Lung (tissue), 12 donors: ENCODE results near the gene RSU1. TPM values are rescaled to one million over a fixed set of nuclear protein-coding genes. Genes with fewer than 3 reads are reported as not detected.

ENCODE experiments used
- ATAC-seq: fragments of 200-7000 bp; cut with Tn5 transposase; one replicate; pipeline ENCODE4 v1.9.1; 2020; ENCODE audit warnings: moderate number of reproducible peaks; ENCODE audit not compliant: insufficient read depth, low FRiP score
- DNase-seq, 3 donors: peaks; one replicate each; pipeline ENCODE4 v3.0.0-alpha.2; 2013 to 2017
- H3K27ac ChIP-seq, 2 donors: one replicate each; pipeline ENCODE4 v1.5.1; 2013; ENCODE audit warnings: mild to moderate bottlenecking in 2 of 2, moderate library complexity in 2 of 2, control low read depth in 1 of 2, inconsistent platforms in 1 of 2, low read depth in 1 of 2, low read length in 1 of 2
- H3K27me3 ChIP-seq, 3 donors: one replicate each; pipeline ENCODE4 v1.5.1; 2013; ENCODE audit warnings: low read length in 2 of 3; ENCODE audit not compliant: control insufficient read depth in 3 of 3, insufficient read depth in 3 of 3
- H3K36me3 ChIP-seq, 4 donors: one replicate each; pipeline ENCODE4 v1.5.1; 2013; ENCODE audit warnings: low read length in 4 of 4, mild to moderate bottlenecking in 1 of 4, moderate library complexity in 1 of 4; ENCODE audit not compliant: control insufficient read depth in 4 of 4, insufficient read depth in 4 of 4
- H3K4me1 ChIP-seq, 5 donors: one replicate each; pipeline ENCODE4 v1.5.1; 2013; ENCODE audit warnings: low read length in 5 of 5, mild to moderate bottlenecking in 2 of 5, moderate library complexity in 1 of 5; ENCODE audit not compliant: control insufficient read depth in 5 of 5, insufficient read depth in 5 of 5
- H3K4me3 ChIP-seq: one replicate; pipeline ENCODE4 v1.5.1; 2013; ENCODE audit warnings: mild to moderate bottlenecking, control low read depth, moderate library complexity
- H3K9ac ChIP-seq, 2 donors: one replicate each; pipeline ENCODE4 v1.5.1; 2013; ENCODE audit warnings: low read length in 2 of 2, control low read depth in 1 of 2; ENCODE audit not compliant: insufficient read depth in 1 of 2
- H3K9me3 ChIP-seq, 4 donors: one replicate each; pipeline ENCODE4 v1.5.1; 2013; ENCODE audit warnings: low read length in 3 of 4, mild to moderate bottlenecking in 1 of 4, moderate library complexity in 1 of 4; ENCODE audit not compliant: control insufficient read depth in 4 of 4, insufficient read depth in 3 of 4
- WGBS, 2 donors: extraction: QIAGEN DNeasy Blood & Tissue Kit; methylation state at CpG; one replicate each; pipeline ENCODE4 v1.1.7; 2013; 5-methylcytosine and 5-hydroxymethylcytosine counted together
- polyA plus RNA-seq, 2 donors: library from polyadenylated mRNA; stranded (reverse); fragments of 200-250 nt; gene quantifications; one replicate each; pipeline ENCODE4 v1.2.1, GENCODE V29; 2013
- total RNA-seq, 2 donors: library from RNA; depleted of rRNA in 1 of 2; stranded (reverse); fragments of >200 nt in 1 of 2; gene quantifications; one replicate each; pipeline ENCODE4 v1.2.1, GENCODE V29; 2014 to 2021
- TF ChIP-seq, protein P1 (sequence below): IDR thresholded peaks from 2 replicates; pipeline ENCODE4 v1.5.1; 2012; ENCODE audit warnings: mild to moderate bottlenecking; ENCODE audit errors: control extremely low read depth, extremely low read depth
- donor health status: control.
- donor health status: control.
- donor health status: Bipolar disorder and iron deficiency.
- donor health status: healthy.
- donor health status: DM: yes; HTN: yes; CAD: no.

RSU1 gene
- total and polyA plus RNA-seq, 4 donors, result 36.0 to 81.5 (median 57.9) TPM

DNA sequence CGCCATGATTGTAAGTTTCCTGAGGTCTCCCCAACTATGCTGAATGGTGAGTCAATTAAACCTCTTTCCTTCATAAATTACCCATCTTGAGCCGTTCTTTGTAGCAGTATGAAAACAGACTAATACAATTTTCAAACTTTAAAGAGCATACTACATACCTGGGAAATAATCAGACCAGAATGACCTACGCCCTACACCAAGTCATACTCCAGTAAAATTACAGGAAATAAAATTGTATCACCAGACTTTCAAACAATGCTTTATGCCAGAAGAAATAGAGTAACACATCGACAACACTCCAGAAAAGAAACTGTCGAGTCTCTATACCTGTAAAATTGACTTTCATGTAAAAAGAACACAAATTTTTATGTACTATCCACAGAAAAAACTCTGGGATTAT is 18.7 kb downstream of the RSU1 start:
- H3K4me1 ChIP-seq, result peaks cover 0 to 16% (median 0%) of the 10 kb centered on the region in 5 donors
- no peaks in the 10 kb centered on the region for H3K27me3 ChIP-seq
- TF ChIP-seq, protein P1, sequence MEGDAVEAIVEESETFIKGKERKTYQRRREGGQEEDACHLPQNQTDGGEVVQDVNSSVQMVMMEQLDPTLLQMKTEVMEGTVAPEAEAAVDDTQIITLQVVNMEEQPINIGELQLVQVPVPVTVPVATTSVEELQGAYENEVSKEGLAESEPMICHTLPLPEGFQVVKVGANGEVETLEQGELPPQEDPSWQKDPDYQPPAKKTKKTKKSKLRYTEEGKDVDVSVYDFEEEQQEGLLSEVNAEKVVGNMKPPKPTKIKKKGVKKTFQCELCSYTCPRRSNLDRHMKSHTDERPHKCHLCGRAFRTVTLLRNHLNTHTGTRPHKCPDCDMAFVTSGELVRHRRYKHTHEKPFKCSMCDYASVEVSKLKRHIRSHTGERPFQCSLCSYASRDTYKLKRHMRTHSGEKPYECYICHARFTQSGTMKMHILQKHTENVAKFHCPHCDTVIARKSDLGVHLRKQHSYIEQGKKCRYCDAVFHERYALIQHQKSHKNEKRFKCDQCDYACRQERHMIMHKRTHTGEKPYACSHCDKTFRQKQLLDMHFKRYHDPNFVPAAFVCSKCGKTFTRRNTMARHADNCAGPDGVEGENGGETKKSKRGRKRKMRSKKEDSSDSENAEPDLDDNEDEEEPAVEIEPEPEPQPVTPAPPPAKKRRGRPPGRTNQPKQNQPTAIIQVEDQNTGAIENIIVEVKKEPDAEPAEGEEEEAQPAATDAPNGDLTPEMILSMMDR, result no peak
- H3K36me3 ChIP-seq, result peaks cover 0 to 3% (median 0%) of the 10 kb centered on the region in 4 donors
- ATAC-seq (no peak), DNase-seq (no peak)
- H3K9me3 ChIP-seq, result no peaks in the 10 kb centered on the region
- H3K9ac ChIP-seq, result no peak overlapping the region
- H3K4me3 ChIP-seq, result no peak overlapping the region
- no peak overlapping the region for H3K27ac ChIP-seq
- WGBS, 2 donors, result 95 to 98% methylated on average over 5 of the region's 5 CpGs

DNA sequence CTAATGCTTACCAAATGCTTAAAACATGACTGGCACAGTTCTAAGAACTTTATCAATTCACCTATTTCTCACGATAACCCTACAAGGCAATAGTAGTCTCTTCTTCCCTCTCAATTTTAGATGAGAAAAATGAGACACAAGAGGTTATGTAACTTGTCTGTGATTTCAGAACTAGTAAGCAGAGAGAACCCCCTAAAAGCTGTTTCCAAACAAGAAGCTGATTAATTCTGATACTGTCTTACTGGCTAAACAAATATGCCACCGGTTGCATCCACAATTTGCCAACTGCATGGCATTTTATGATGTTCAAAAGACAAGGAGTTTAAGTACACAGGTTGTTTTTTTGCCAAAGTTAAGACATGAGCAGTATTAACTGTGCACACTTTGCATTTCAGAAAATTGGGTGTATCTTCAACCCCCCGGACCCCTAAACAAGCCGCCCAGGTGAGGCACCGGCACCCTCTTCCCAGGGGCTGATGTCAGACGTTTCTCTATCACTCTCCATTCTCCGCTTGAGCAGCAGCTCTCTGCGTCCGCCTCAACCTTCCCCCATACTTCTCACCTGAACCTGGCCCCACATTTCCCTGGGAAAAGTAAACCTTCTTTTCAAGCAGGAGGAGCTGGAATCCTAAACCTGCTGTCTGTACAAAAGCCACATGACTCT is 21.7 kb downstream of the RSU1 start:
- TF ChIP-seq, protein P1, result no peak
- DNase-seq, result no peak
- WGBS, 2 donors, result 93 to 98% methylated on average over 9 of the region's 9 CpGs

DNA sequence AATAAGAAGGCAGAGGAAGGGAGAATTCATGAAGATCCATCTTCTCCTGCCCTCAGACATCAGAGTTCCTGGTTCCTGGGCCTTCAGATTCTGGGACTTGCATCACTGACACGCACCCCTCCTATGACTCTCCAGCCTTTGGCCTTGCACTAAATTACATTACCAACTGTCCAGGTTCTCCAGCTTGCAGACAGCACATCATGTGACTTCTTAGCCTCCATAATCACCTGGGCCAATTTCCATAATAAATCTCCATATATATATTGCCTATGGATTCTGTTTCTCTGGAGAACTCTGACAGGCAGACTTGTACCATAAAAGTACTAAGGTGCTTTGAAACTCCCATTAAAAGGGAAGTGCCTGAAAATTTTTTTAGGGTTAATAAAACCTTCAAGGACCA is 23.2 kb downstream of the RSU1 start:
- Histone ChIP-seq H3K27me3 (no peaks in the 10 kb centered on the region), H3K9me3 (no peaks in the 10 kb centered on the region), H3K4me3 (no peak overlapping the region), H3K9ac (no peak overlapping the region), H3K36me3 (peaks cover 0 to 3% (median 0%) of the 10 kb centered on the region in 4 donors), H3K27ac (no peak overlapping the region), H3K4me1 (peaks cover 0 to 10% (median 0%) of the 10 kb centered on the region in 5 donors)
- ATAC-seq, result no peak
- WGBS, 2 donors, result 98 to 100% methylated on average over 1 of the region's 1 CpG
- TF ChIP-seq, protein P1, result no peak
- DNase-seq, result no peak

More for the DNA sequence above, 21.7 kb downstream of the RSU1 start:
- no peak overlapping the region for H3K27ac ChIP-seq
- no peaks in the 10 kb centered on the region for H3K27me3 ChIP-seq
- H3K4me1 ChIP-seq, result peaks cover 0 to 13% (median 0%) of the 10 kb centered on the region in 5 donors
- no peaks in the 10 kb centered on the region for H3K9me3 ChIP-seq
- peaks cover 0 to 3% (median 0%) of the 10 kb centered on the region in 4 donors for H3K36me3 ChIP-seq
- no peak overlapping the region for H3K9ac ChIP-seq
- no peak for ATAC-seq
- H3K4me3 ChIP-seq, result no peak overlapping the region

DNA sequence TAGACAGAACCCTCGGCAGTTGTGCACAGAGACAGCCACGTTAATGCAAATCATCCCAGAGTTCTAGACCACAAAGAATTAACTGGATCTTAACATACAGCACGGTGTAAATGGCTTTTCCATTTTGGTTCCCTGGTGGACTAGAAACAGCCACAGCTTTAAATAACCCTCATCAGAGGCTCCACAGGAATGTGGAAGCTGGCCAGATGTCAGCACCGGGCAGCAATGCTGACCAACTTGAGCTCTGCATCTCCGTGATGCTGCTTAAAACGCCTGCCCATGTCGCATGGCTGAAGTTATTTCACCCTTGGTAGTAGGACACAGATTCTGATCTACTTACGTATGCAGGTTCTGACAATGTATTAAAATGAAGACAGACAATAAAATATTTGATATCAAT is 24.5 kb downstream of the RSU1 start:
- peaks cover 0 to 12% (median 0%) of the 10 kb centered on the region in 5 donors for H3K4me1 ChIP-seq
- H3K4me3 ChIP-seq, result no peak overlapping the region
- H3K27me3 ChIP-seq, result no peaks in the 10 kb centered on the region
- H3K9ac ChIP-seq, result no peak overlapping the region
- peaks cover 0 to 3% (median 0%) of the 10 kb centered on the region in 4 donors for H3K36me3 ChIP-seq
- H3K9me3 ChIP-seq, result no peaks in the 10 kb centered on the region
- WGBS, 2 donors, result 75 to 88% methylated on average over 8 of the region's 8 CpGs
- ATAC-seq (no peak), DNase-seq (peak in 1 of 3 donors; percentile 15)
- no peak overlapping the region for H3K27ac ChIP-seq
- TF ChIP-seq, protein P1, result no peak
